ENCODE measurements around the gene SLC5A3. TPM values are rescaled to one million over a fixed set of nuclear protein-coding genes. Genes with fewer than 3 reads are reported as not detected.

Gene SLC5A3
- total and polyA plus RNA-seq, 10 of the 15 experiments (the other 5 are each of a cell fraction or from before 2014, with no cell fraction given): 3.3 to 21.4 (median 12.0) TPM

DNA sequence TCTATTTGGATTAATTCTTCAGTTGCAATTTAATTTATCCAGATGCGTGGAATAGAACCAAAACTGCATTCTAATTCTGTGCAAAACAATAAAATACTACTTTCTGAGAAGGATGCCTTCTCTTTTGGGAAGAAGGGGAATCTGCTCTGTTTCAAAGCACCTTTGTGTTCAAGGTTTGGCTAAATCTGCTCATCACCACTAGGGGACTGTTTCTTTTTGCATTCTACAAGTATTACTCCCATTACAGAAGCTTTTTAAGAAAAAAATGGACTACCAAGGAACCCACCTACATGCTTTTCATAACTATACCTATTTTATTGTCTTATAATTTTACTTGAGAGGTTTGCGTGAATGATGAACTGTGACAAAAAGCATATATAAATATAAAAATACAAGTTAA, 18.2 kb downstream of the SLC5A3 start:
- peaks cover 8 to 12% of the 10 kb centered on the region in 2 experiments; a peak in 3 of 4 replicates for H3K36me3 ChIP-seq (ENCODE audit: control insufficient read depth in 2 of 2, insufficient read depth in 2 of 2, low read length in 1 of 2)
- no peak overlapping the region for H3K4me2 ChIP-seq (ENCODE audit: control insufficient read depth, insufficient read depth)
- no peaks in the 10 kb centered on the region for H3K27me3 ChIP-seq (replicated peaks in 1 of 2; ENCODE audit: control insufficient read depth in 2 of 2, insufficient read depth in 2 of 2, low read length in 1 of 2)
- ChIA-PET POLR2A (interaction anchor here (0.8 to 1.4 kb wide), 2 partner anchors 9 to 12 kb away, joined by 4 to 6 read pairs; no protein-coding TSS in a partner anchor), CTCF (interaction anchor here (1.2 to 3.6 kb wide), 7 partner anchors 9 to 256 kb away, joined by 3 to 24 read pairs (median 8); no protein-coding TSS in a partner anchor), SMC1A (ENCODE audit: uncharacterized antibody, unreplicated experiment) (interaction anchor here (0.8 to 4.3 kb wide), 8 partner anchors 12 to 256 kb away, joined by 3 to 32 read pairs (median 4); no protein-coding TSS in a partner anchor), RAD21 (ENCODE audit: unreplicated experiment) (interaction anchor here (1.2 to 1.5 kb wide), 4 partner anchors 10 to 142 kb away, joined by 3 to 4 read pairs (median 4); no protein-coding TSS in a partner anchor)
- no peak overlapping the region for H3K4me3 ChIP-seq
- BruUV-seq (replicated peaks): no TSS peak
- H4K20me1 ChIP-seq (ENCODE audit: control insufficient read depth, insufficient read depth): no peaks in the 10 kb centered on the region
- no peak for TF ChIP-seq IKZF1 (conservative IDR thresholded peaks at IDR 0.05)
- no peak for TF ChIP-seq BCL11A (IDR thresholded peaks at IDR 0.05; ENCODE audit: low read depth, low read length)
- no peak for TF ChIP-seq PML (IDR thresholded peaks at IDR 0.05; ENCODE audit: low read length)
- TF ChIP-seq RAD21 (IDR thresholded peaks at IDR 0.05; ENCODE audit: insufficient read depth, low read depth, low read length): peak; percentile 28; the same call in 1 of the 2 replicates
- no peak for TF ChIP-seq NFYA (IDR thresholded peaks at IDR 0.05; ENCODE audit: borderline replicate concordance, low read depth, low read length)
- no peak for TF ChIP-seq GABPA (IDR thresholded peaks at IDR 0.05; ENCODE audit: low read depth)
- no peak for TF ChIP-seq TCF7 (IDR thresholded peaks at IDR 0.05; ENCODE audit: borderline replicate concordance)
- TF ChIP-seq, protein P1, sequence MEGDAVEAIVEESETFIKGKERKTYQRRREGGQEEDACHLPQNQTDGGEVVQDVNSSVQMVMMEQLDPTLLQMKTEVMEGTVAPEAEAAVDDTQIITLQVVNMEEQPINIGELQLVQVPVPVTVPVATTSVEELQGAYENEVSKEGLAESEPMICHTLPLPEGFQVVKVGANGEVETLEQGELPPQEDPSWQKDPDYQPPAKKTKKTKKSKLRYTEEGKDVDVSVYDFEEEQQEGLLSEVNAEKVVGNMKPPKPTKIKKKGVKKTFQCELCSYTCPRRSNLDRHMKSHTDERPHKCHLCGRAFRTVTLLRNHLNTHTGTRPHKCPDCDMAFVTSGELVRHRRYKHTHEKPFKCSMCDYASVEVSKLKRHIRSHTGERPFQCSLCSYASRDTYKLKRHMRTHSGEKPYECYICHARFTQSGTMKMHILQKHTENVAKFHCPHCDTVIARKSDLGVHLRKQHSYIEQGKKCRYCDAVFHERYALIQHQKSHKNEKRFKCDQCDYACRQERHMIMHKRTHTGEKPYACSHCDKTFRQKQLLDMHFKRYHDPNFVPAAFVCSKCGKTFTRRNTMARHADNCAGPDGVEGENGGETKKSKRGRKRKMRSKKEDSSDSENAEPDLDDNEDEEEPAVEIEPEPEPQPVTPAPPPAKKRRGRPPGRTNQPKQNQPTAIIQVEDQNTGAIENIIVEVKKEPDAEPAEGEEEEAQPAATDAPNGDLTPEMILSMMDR (IDR thresholded peaks at IDR 0.05 in 2 of 3, conservative IDR thresholded peaks at IDR 0.05 in 1 of 3; ENCODE audit: control insufficient read depth in 2 of 3, extremely low read depth in 1 of 3, insufficient read depth in 1 of 3, low read depth in 3 of 3, low read length in 3 of 3): peak; percentile 22 to 46 (median 39); a peak in 4 of 6 replicates
- no peak for TF ChIP-seq RFX5 (IDR thresholded peaks at IDR 0.05; ENCODE audit: low read depth, low read length)
- peaks cover 54% of the 10 kb centered on the region for H3K79me2 ChIP-seq (ENCODE audit: control insufficient read depth, insufficient read depth, low read length)
- H3K27ac ChIP-seq (ENCODE audit: control insufficient read depth, insufficient read depth): no peak overlapping the region
- FAIRE-seq (no peak), DNase-seq (ENCODE audit: low read depth, low spot score) (no peak), ATAC-seq (peak; percentile 50)
- no peak overlapping the region for H3K9ac ChIP-seq (ENCODE audit: control insufficient read depth, insufficient read depth, low read length)
- in situ Hi-C loops (cut with MboI) (no loop called here), intact Hi-C loops (cut with micrococcal nuclease; ENCODE audit: unreplicated experiment) (no loop called here)
- WGBS (ENCODE audit: insufficient coverage, insufficient replicate concordance, low lambda C conversion rate, missing lambda C conversion rate): 94% methylated on average over 2 of the region's 2 CpGs
- no peak overlapping the region for H2AFZ ChIP-seq (ENCODE audit: control insufficient read depth, low read depth, low read length)
- H3K9me3 ChIP-seq (replicated peaks; ENCODE audit: control insufficient read depth, insufficient read depth, low read length): no peaks in the 10 kb centered on the region
- H3K4me1 ChIP-seq (ENCODE audit: control insufficient read depth, insufficient read depth, low read length): no peaks in the 10 kb centered on the region; the same call in 1 of the 2 replicates
